KMS-11 (cell line): ENCODE measurements around the gene AKNA.

ENCODE experiments used
- H2AFZ ChIP-seq: fragments of 200-600 bp; sonication (generic); 2 replicates; pipeline ENCODE4 v1.6.1; 2016; ENCODE audit warnings: antibody characterized with exemption, mixed run types, low read depth
- H3K27ac ChIP-seq: fragments of 200-600 bp; sonication (generic); 2 replicates; pipeline ENCODE4 v1.6.1; 2016; ENCODE audit warnings: mild to moderate bottlenecking, mixed run types
- H3K27me3 ChIP-seq: fragments of 200-600 bp; sonication (generic); 2 replicates; pipeline ENCODE4 v1.6.1; 2017; ENCODE audit warnings: mild to moderate bottlenecking, low read depth, mixed run types, moderate library complexity; ENCODE audit not compliant: insufficient read depth
- H3K36me3 ChIP-seq: fragments of 200-600 bp; sonication (generic); 2 replicates; pipeline ENCODE4 v1.6.1; 2017; ENCODE audit warnings: mild to moderate bottlenecking, mixed run types; ENCODE audit not compliant: insufficient read depth
- H3K4me1 ChIP-seq: fragments of 200-600 bp; sonication (generic); 2 replicates; pipeline ENCODE4 v1.6.1; 2016; ENCODE audit warnings: mild to moderate bottlenecking, low read depth, mixed run types; ENCODE audit not compliant: poor library complexity, severe bottlenecking
- H3K4me2 ChIP-seq: fragments of 200-600 bp; sonication (generic); 2 replicates; pipeline ENCODE4 v1.7.0; 2016; ENCODE audit warnings: mild to moderate bottlenecking, mixed run types
- H3K4me3 ChIP-seq: fragments of 200-600 bp; sonication (generic); IDR thresholded peaks from 2 replicates; pipeline ENCODE4 v1.6.1; 2017; ENCODE audit warnings: low read depth, low read length, mixed read lengths; ENCODE audit not compliant: insufficient read depth
- H3K79me2 ChIP-seq: fragments of 200-600 bp; sonication (generic); 2 replicates; pipeline ENCODE4 v1.6.1; 2016; ENCODE audit warnings: low read depth, mixed run types; ENCODE audit not compliant: insufficient read depth
- H3K9ac ChIP-seq: fragments of 200-600 bp; sonication (generic); 2 replicates; pipeline ENCODE4 v1.6.1; 2016; ENCODE audit warnings: mild to moderate bottlenecking, mixed run types
- H4K20me1 ChIP-seq: fragments of 200-600 bp; sonication (generic); 2 replicates; pipeline ENCODE4 v1.6.1; 2016; ENCODE audit warnings: mild to moderate bottlenecking, mixed run types; ENCODE audit not compliant: insufficient read depth
- TF ChIP-seq, protein P1 (sequence below): fragments of 200-600 bp; sonication (generic); conservative IDR thresholded peaks from 2 replicates; pipeline ENCODE4 v1.6.1; 2017; ENCODE audit warnings: low read depth, mild to moderate bottlenecking, antibody characterized with exemption, low read length, moderate library complexity, mixed read lengths

AKNA gene

DNA sequence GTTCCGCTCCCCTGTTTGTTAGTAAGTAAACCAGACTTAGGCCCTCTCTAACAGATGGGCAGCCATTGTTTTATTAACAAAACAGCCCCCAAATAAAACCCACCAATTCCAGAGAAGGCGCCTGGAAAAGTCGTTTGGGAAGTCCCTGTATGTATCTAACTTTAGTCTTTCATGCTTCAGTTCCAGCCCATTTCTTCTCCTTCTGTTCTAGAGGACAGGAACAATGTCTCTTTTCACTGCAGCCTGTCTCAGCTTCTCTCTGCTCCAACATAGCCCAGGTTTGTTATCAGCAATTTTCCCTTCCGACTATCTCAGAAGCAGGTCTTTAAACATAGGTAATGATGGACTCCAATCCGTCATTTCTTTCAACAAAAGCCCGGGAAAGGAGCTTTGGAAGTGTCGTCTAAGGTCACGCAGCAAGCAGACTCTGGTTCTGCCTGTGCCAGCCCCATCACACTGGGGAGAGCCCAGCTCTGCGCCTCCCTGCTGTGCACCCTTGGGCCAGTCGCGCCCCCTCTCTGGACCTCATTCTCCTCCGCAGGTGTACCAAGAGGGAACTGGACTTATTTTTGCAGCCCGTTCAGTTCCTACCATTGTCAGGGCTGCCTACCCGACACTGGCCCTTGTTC is 9.6 kb upstream of the AKNA start:
- Histone ChIP-seq H3K36me3 (no peaks in the 10 kb centered on the region), H3K4me3 (no peak overlapping the region), H3K4me1 (peaks cover 51% of the 10 kb centered on the region), H3K27ac (peak overlapping the region; percentile 76), H3K9ac (peak overlapping the region; percentile 80; the same call in 1 of the 2 replicates), H3K27me3 (no peaks in the 10 kb centered on the region), H3K79me2 (peaks cover 19% of the 10 kb centered on the region; the same call in 1 of the 2 replicates), H3K4me2 (peak overlapping the region; percentile 58), H4K20me1 (no peaks in the 10 kb centered on the region), H2AFZ (0 out of 2 replicates have a peak overlapping the region, but pooled peaks have one; percentile 9)
- TF ChIP-seq, protein P1, sequence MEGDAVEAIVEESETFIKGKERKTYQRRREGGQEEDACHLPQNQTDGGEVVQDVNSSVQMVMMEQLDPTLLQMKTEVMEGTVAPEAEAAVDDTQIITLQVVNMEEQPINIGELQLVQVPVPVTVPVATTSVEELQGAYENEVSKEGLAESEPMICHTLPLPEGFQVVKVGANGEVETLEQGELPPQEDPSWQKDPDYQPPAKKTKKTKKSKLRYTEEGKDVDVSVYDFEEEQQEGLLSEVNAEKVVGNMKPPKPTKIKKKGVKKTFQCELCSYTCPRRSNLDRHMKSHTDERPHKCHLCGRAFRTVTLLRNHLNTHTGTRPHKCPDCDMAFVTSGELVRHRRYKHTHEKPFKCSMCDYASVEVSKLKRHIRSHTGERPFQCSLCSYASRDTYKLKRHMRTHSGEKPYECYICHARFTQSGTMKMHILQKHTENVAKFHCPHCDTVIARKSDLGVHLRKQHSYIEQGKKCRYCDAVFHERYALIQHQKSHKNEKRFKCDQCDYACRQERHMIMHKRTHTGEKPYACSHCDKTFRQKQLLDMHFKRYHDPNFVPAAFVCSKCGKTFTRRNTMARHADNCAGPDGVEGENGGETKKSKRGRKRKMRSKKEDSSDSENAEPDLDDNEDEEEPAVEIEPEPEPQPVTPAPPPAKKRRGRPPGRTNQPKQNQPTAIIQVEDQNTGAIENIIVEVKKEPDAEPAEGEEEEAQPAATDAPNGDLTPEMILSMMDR: no peak

DNA sequence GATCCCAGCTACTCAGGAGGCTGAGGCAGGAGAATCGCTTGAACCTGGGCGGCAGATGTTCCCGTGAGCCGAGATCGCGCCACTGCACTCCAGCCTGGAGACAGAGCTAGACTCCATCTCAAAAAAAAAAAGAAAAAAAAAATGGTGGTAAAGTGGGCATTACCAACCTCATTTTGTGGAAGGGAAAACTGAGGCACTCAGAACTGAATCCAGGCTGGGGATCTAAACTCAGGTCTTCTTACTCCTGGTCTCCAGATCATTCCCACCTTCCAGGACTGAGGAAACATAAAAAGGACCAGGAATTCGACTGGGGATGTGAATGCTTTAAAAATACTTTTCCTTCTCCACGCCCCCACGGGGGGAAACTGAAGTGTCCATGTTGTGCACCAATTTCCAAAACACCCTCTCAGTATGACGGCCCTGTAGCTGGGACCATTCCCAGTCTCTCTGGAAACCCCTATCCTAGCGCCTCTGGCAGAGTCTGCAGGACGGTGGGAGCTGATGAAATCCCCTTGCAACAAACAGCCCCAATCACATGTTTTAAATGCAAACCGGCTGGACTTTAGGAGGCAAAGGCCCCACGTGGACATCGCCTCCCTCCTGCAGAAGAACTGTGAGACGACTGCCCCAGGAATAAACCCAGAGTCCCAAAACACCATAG is 8.9 kb upstream of the AKNA start:
- no peaks in the 10 kb centered on the region for H3K27me3 ChIP-seq
- H3K36me3 ChIP-seq: no peaks in the 10 kb centered on the region
- no peak overlapping the region for H2AFZ ChIP-seq
- H3K4me3 ChIP-seq: no peak overlapping the region
- H3K79me2 ChIP-seq: peaks cover 25% of the 10 kb centered on the region; the same call in 1 of the 2 replicates
- H3K27ac ChIP-seq: peak overlapping the region; percentile 76; the same call in 1 of the 2 replicates
- H4K20me1 ChIP-seq: no peaks in the 10 kb centered on the region
- H3K4me1 ChIP-seq: peaks cover 51% of the 10 kb centered on the region
- H3K4me2 ChIP-seq: peak overlapping the region; percentile 58
- TF ChIP-seq, protein P1: no peak
- H3K9ac ChIP-seq: peak overlapping the region; percentile 80; the same call in 1 of the 2 replicates

- Histone ChIP-seq H3K79me2 (peaks cover 26% of the 10 kb centered on the region; the same call in 1 of the 2 replicates), H3K4me1 (peaks cover 59% of the 10 kb centered on the region), H3K27me3 (no peaks in the 10 kb centered on the region), H4K20me1 (no peaks in the 10 kb centered on the region), H3K27ac (no peak overlapping the region), H3K9ac (no peak overlapping the region), H3K4me3 (no peak overlapping the region), H3K4me2 (no peak overlapping the region), H3K36me3 (no peaks in the 10 kb centered on the region), H2AFZ (no peak overlapping the region)
- TF ChIP-seq, protein P1: no peak
Measured at GRCh38 chr9:114395768-114396167, 8.0 kb upstream of the AKNA start.

DNA sequence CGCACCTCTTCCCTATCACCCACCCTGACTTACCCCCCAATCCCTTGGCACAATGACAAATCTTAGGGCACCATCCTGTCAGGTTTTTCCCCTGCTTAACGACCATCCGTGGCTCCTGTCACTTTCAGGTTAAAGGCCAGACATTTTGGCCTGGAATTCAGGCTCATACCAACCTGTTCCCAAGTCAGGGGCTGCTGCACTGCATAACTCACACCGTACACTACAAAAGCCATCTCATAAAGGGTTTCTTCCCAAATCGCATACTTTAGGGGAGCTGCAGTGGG is 7.5 kb upstream of the AKNA start:
- peaks cover 31% of the 10 kb centered on the region; the same call in 1 of the 2 replicates for H3K79me2 ChIP-seq

More for the DNA sequence above, 7.5 kb upstream of the AKNA start:
- Histone ChIP-seq H3K36me3 (no peaks in the 10 kb centered on the region), H3K27ac (no peak overlapping the region; the same call in 1 of the 2 replicates), H4K20me1 (no peaks in the 10 kb centered on the region), H3K9ac (no peak overlapping the region), H3K4me1 (peaks cover 63% of the 10 kb centered on the region), H3K4me3 (no peak overlapping the region), H2AFZ (no peak overlapping the region), H3K27me3 (no peaks in the 10 kb centered on the region), H3K4me2 (no peak overlapping the region)
- TF ChIP-seq, protein P1: no peak
